T-helper 1 cell (primary cell): ENCODE data around the gene EPS8.

Experiments
- DNase-seq, 5 donors: peaks; one replicate each; pipeline ENCODE4 v3.0.0-alpha.2; 2012 to 2020

EPS8 gene

GRCh38 chr12:15714256-15714655 is 74.9 kb downstream of the EPS8 start:
- DNase-seq, result no peak

GRCh38 chr12:15712823-15713660 is 76.1 kb downstream of the EPS8 start:
- no peak for DNase-seq

GRCh38 chr12:15712160-15712559 is 77.0 kb downstream of the EPS8 start:
- DNase-seq, result no peak

GRCh38 chr12:15710860-15711510 is 78.2 kb downstream of the EPS8 start:
- no peak for DNase-seq

- DNase-seq, result no peak
Observed at GRCh38 chr12:15709551-15709950, 79.6 kb downstream of the EPS8 start.

- DNase-seq, result no peak
Observed at GRCh38 chr12:15708396-15709076, 80.7 kb downstream of the EPS8 start.

GRCh38 chr12:15707516-15708199 is 81.5 kb downstream of the EPS8 start:
- DNase-seq, result no peak

- DNase-seq, result no peak
Observed at GRCh38 chr12:15706010-15706676, 83.0 kb downstream of the EPS8 start.

GRCh38 chr12:15705606-15706005 is 83.6 kb downstream of the EPS8 start:
- DNase-seq, result no peak

GRCh38 chr12:15702276-15702675 is 86.9 kb downstream of the EPS8 start:
- DNase-seq, result no peak

GRCh38 chr12:15701631-15702156 is 87.5 kb downstream of the EPS8 start:
- DNase-seq, result peak in 1 of 5 donors; percentile 2

- DNase-seq, result peak in 1 of 5 donors; percentile 60
Observed at GRCh38 chr12:15701206-15701605, 88.0 kb downstream of the EPS8 start.

- DNase-seq, result peak in 1 of 5 donors; percentile 83
Observed at GRCh38 chr12:15700595-15700994, 88.6 kb downstream of the EPS8 start.

- no peak for DNase-seq
Observed at GRCh38 chr12:15699886-15700285, 89.3 kb downstream of the EPS8 start.

- no peak for DNase-seq
Observed at GRCh38 chr12:15698377-15698871, 90.8 kb downstream of the EPS8 start.

- DNase-seq, result no peak
Observed at GRCh38 chr12:15697201-15697600, 92.0 kb downstream of the EPS8 start.

GRCh38 chr12:15693228-15693911 is 95.8 kb downstream of the EPS8 start:
- no peak for DNase-seq

GRCh38 chr12:15691388-15691787 is 97.8 kb downstream of the EPS8 start:
- no peak for DNase-seq

GRCh38 chr12:15690320-15690719 is 98.9 kb downstream of the EPS8 start:
- DNase-seq, result no peak

- DNase-seq, result no peak
Observed at GRCh38 chr12:15689751-15690191, 99.4 kb downstream of the EPS8 start.
